BJ (cell line): ENCODE measurements around the gene B4GALT6. TPM values are rescaled to one million over a fixed set of nuclear protein-coding genes. Genes with fewer than 3 reads are reported as not detected.
A peak's percentile ranks its signal among the peaks of the same experiment; 100 is the strongest.

ENCODE experiments used
- CTCF ChIA-PET: fragments of 350-600 bp; formaldehyde crosslinking; extraction: SDS; loops from one replicate; lab custom pipeline; 2021; ENCODE audit warnings: antibody characterized with exemption, inconsistent platforms; lab: Yijun Ruan, JAX
- POLR2A ChIA-PET: fragments of 300-600 bp; sonication (Branson Sonifier 250); formaldehyde crosslinking; extraction: SDS; loops from one replicate; lab custom pipeline; 2021; ENCODE audit warnings: antibody characterized with exemption; lab: Charles Lee
- DNase-seq: peaks from one replicate; pipeline ENCODE4 v3.0.0-alpha.2; 2011; ENCODE audit warnings: low read depth
- H3K27me3 ChIP-seq: 2 replicates; pipeline ENCODE4 v1.6.0; 2011; ENCODE audit warnings: low read length; ENCODE audit not compliant: control insufficient read depth, insufficient read depth
- H3K36me3 ChIP-seq: 2 replicates; pipeline ENCODE4 v1.5.1; 2011; ENCODE audit warnings: low read length; ENCODE audit not compliant: control insufficient read depth, insufficient read depth
- H3K4me3 ChIP-seq: 2 replicates; pipeline ENCODE4 v1.5.1; 2011; ENCODE audit warnings: low read depth, mild to moderate bottlenecking, control low read depth, low read length
- polyA plus RNA-seq: library from polyadenylated mRNA; depleted of rRNA; stranded (reverse); fragments of >200 nt; gene quantifications from 2 replicates; pipeline ENCODE4 v1.2.3, GENCODE V29; 2011
- TF ChIP-seq, protein P1 (sequence below): IDR thresholded peaks from 2 replicates; pipeline ENCODE4 v1.5.1; 2011; ENCODE audit warnings: low read depth, mild to moderate bottlenecking, control low read depth, inconsistent platforms, low read length, moderate library complexity; ENCODE audit not compliant: insufficient read depth

B4GALT6 gene
- polyA plus RNA-seq, 1 experiment: 0.26 TPM

GRCh38 chr18:31688606-31689005, 4.2 kb upstream of the B4GALT6 start:
- DNase-seq: no peak
- Histone ChIP-seq H3K36me3 (no peaks in the 10 kb centered on the region), H3K4me3 (no peak overlapping the region), H3K27me3 (no peaks in the 10 kb centered on the region)
- TF ChIP-seq, protein P1, sequence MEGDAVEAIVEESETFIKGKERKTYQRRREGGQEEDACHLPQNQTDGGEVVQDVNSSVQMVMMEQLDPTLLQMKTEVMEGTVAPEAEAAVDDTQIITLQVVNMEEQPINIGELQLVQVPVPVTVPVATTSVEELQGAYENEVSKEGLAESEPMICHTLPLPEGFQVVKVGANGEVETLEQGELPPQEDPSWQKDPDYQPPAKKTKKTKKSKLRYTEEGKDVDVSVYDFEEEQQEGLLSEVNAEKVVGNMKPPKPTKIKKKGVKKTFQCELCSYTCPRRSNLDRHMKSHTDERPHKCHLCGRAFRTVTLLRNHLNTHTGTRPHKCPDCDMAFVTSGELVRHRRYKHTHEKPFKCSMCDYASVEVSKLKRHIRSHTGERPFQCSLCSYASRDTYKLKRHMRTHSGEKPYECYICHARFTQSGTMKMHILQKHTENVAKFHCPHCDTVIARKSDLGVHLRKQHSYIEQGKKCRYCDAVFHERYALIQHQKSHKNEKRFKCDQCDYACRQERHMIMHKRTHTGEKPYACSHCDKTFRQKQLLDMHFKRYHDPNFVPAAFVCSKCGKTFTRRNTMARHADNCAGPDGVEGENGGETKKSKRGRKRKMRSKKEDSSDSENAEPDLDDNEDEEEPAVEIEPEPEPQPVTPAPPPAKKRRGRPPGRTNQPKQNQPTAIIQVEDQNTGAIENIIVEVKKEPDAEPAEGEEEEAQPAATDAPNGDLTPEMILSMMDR: no peak
- POLR2A ChIA-PET: no interaction called here
- CTCF ChIA-PET: interaction anchor here (1.0 kb wide), 1 partner anchor 9 kb away, joined by 4 read pairs; no protein-coding TSS in a partner anchor

GRCh38 chr18:31686986-31687928, 2.9 kb upstream of the B4GALT6 start:
- Histone ChIP-seq H3K4me3 (no peak overlapping the region), H3K27me3 (no peaks in the 10 kb centered on the region), H3K36me3 (no peaks in the 10 kb centered on the region)
- POLR2A ChIA-PET: no interaction called here
- CTCF ChIA-PET: interaction anchor here (0.5 to 1.4 kb wide), 4 partner anchors 8 to 37 kb away, joined by 3 to 4 read pairs (median 3); no protein-coding TSS in a partner anchor
- TF ChIP-seq, protein P1: no peak
- DNase-seq: no peak

GRCh38 chr18:31686572-31686971, 2.2 kb upstream of the B4GALT6 start:
- DNase-seq: no peak
- H3K4me3 ChIP-seq: no peak overlapping the region
- POLR2A ChIA-PET: no interaction called here
- CTCF ChIA-PET: interaction anchor here (0.5 kb wide), 1 partner anchor 38 kb away, joined by 3 read pairs; no protein-coding TSS in a partner anchor
- TF ChIP-seq, protein P1: no peak
- H3K36me3 ChIP-seq: no peaks in the 10 kb centered on the region
- no peaks in the 10 kb centered on the region for H3K27me3 ChIP-seq

DNA sequence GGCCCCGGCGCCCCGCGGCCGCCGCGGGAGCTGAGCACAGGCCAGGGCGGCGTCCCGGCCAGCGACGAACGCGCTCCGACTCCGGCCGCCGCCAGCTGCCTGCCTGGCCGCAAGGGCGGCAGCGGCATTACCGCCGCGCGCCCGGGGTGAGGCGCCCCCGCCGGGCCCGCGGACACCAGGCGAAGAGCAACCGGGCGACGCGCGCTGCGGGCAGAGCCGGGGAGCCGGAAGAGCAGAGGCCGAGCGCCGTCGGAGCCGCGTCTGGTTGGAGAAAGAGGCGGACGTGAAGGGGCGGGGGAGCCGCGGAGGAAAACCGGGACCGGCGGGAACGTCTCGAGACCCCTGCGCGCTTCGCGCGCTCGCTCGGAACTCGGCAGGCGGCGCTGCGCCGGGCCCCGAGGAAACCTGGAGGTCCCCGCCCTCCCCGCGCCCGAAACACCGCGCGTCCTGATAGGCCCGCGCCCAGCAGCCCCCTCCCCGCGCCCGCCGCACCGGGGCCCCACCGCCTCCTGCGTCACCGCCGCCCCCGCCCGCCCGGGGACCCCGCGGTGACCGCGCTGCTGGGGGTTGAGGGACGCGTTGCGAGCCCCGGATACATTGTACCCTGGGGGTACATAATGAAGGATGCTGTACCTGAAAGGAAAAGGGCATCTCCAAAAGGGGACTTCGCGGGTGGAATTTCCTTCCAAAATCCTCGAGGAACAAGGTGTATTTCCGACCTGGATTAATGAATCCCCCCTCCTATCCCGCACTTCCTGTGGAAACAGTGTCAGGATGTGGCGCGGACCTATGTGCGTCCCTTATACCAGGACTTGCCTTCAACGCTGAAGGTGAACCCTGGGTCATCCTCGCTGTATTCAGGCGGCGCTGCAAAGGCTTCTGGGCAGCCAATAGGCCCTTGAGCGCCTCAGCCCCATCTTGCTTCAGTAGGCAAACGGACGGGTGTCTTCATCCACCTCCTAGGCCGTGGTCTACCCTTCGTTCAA, 1.0 kb upstream of the B4GALT6 start:
- Histone ChIP-seq H3K36me3 (no peaks in the 10 kb centered on the region), H3K27me3 (no peaks in the 10 kb centered on the region), H3K4me3 (peak overlapping the region; percentile 47)
- ChIA-PET POLR2A (no interaction called here), CTCF (interaction anchor here (0.6 to 1.5 kb wide), 3 partner anchors 9 to 17 kb away, joined by 3 read pairs; no protein-coding TSS in a partner anchor)
- DNase-seq: no peak
- TF ChIP-seq, protein P1: no peak

DNA sequence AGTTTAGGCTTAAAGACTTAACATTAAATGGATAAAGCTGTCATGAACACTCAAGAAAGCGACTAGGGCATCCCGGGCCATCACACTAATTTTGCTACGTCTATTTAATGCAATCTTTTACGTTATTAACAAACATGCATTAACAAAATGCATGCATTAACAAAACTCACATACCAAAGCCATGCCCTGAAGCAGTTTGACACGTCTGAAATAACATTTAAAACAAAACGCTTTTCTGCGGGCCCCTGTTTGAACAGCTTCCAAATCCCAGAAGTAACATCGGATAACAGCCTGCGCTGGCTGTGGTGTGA, 458 bp downstream of the B4GALT6 start:
- no peaks in the 10 kb centered on the region for H3K27me3 ChIP-seq
- peak overlapping the region; percentile 41 for H3K4me3 ChIP-seq
- TF ChIP-seq, protein P1: no peak
- POLR2A ChIA-PET: no interaction called here
- CTCF ChIA-PET: interaction anchor here (1.5 kb wide), 1 partner anchor 10 kb away, joined by 3 read pairs; no protein-coding TSS in a partner anchor
- no peaks in the 10 kb centered on the region for H3K36me3 ChIP-seq
- no peak for DNase-seq
